HG03354 (cell line): Measurements from ENCODE around the gene NLRP5.

Experiments
- ATAC-seq: cut with Tn5 transposase; IDR thresholded peaks from one replicate; pipeline ENCODE4 v1.9.1; 2021; ENCODE audit warnings: mild to moderate bottlenecking; ENCODE audit not compliant: unreplicated experiment, poor library complexity, severe bottlenecking

Gene NLRP5

DNA sequence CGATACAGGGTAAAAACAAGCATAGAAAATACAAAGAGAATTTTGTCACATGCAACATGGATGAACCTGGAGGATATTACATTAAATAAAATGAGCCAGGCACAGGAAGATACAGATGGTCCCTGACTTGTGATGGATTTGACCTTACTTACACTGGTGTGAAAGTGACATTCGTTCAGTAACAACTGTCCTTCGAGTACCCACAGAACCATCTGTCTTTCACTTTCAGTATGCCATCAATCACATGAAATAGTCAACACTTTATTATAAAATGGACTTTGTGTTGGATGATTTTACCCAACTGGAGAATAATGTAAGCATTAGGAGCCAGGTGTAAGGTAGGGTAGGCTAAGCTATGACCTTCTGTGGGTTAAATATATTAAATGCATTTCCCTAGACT, 83.1 kb downstream of the NLRP5 start:
- no peak for ATAC-seq

DNA sequence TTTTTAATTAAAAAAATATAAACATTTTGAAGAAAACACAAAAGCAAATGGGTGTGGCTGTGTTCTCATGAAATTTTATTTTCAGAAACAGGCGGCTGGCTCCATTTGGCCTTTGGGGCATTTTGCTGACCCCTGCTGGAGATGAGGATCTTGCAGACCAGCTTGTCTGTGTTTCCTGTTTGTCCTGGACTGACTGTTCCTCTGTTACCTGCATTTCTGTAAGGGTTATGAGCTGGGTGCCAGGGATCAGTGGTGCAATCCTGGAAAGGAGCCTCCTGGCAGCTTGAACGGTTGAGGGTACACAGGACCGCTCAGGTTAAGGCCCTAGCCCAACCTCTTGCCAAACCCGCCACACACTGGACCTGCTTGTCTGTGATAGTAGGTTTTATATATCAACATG, 84.6 kb downstream of the NLRP5 start:
- ATAC-seq = no peak

DNA sequence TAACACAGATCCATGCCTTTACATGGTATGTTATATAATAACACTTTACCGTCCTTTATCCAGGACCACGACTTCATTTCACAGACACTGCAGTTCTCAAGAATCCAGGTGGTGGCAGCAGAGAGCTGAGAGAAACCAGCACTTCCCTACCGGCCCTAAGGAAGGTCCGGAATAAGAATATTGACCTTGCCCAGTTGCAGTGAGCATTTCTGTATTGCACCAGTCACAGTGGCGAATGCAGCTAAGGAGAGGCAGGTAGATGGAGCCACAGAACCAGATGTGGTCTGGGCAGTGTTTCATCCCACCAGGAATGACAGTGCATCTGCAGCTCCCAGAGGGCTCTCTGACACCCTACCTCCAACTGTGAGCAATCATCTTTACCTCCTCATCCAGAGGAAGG, 89.9 kb downstream of the NLRP5 start:
- no peak for ATAC-seq

DNA sequence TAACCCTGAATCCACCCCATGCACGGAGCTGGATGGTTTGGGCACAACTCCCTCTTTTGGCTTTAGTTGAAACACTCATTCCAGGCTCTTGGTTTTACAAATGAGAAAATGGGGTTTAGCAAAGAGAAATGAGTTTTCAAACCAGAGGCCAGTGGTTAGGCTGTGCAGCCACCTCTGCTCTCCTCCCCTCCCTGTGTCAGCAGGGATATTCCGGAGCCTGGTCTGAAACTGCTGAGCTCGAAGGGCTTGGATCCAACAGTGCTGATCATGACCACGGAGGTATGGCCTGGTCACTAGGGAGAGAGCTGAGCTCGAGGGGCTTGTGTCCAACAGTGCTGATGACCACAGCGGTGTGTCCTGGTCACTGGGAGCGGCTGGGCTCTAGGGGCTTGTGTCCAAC, 93.0 kb downstream of the NLRP5 start:
- ATAC-seq = no peak

DNA sequence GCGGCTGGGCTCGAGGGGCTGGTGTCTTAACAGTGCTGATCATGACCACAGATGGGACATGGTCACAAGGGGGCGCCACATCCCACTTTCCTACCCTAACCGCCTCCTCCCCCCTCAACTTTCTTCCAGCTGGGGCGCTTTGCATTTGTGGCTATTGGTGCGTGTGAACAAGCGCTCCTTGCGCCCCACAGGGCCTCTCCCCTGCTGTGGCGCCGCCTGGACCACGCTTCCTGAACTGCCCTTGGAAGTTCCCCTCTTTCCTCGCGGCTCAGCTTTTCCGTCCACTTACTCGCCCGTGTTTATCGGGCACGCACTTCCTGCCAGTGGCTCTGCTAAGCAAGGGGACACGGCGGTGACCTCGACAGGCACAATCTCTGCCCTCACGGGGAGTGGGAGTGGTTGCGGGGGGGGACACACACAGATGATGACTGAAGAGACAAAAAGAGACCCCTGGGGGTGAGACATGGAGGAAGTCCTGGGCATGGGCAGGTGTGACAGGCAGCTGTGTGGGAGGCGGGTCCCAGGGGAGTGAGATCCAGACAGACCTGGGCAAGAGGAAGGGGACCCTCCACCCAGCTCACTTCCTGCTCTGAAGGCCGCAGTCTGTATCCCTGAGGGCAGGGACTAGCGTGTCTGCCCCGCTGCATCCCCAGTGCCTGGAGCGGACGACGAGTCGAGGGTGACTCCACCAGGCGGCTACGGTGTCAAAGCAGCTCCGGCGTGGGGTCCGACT, 94.3 kb downstream of the NLRP5 start:
- ATAC-seq = peak; percentile 83

DNA sequence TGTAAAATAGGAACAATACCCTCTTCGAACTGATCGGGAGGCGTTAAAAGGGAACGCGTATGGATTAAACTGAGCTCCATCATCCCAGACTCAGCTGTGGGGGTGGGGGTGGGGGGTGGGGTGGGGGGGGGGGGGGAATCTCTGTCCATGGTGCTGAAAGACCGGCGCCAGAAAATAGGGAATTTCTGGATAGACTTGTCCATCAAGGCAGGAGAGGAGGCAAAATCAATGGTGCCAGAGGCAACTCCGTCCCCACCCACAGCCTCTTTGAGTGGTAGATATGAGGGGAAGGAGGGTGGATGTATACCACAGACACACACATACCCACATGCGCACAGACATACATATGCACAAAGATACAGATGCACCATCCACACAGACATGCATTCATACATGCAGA, 97.1 kb downstream of the NLRP5 start:
- no peak for ATAC-seq

DNA sequence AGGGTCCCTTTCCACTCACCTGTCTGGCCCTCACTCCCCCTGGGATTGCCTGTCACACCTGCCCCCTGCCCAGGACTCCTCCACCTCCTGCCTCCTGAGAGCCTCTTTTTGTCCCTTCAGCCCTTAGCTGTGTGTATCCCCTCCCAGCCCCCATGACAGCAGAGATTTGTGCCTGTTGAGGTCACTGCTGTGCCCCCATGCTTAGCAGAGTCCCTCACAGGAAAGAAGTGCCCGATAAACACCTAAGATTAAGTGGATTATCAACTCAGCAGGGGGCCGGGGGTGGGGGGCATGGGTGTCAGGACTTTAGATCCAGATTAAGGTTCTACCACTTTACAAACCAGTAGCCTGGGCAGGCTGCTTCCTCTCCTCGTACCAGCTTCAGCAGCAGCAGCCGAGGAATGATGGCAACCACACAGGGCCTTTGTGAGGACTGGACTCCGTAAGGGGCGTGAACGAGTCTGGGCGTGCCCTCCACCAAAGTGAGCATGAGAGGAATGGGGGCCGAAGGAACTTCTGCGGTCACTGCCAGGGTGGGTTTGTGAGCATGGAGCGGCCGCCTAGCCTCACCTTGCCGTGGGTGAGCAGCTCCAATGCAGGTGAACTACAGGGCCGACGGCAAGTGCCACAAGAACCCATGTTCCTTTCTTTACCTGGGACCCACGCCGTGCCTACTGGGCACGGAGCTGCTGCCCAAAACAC, 98.4 kb downstream of the NLRP5 start:
- ATAC-seq = no peak

DNA sequence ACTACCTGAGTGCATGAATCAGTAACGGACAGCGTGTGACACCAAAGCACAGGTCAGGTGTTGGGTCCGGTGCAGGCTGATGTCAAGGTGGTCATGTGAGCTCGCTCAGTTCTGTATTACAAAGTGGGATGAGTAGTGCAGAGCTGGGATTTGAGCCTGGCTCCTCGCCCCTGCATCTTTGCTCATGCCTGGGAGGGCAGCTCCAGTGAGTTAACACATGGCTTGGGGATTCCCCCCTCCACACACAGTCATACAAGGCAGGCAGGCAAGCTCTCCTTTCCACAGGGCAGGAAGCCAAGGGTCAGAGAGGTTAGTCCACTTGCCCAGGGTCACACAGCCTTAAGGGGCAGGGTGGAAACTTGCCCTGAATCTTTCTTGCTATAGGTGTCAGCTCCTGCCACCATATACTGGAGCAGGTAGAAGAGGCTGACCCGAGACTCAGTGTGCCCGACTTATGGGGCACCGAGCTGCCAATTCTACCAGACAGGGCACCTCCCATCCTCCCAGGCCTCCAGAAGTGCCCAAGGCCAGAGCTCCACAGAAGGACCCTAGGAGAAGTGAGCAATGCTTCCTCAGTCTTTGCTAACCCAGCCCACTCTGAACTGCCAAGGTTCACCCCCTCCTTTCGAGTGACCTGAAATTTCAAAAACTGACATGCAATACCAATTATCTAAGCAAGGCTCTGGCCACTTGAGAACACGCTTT, 99.1 kb downstream of the NLRP5 start:
- ATAC-seq = no peak

DNA sequence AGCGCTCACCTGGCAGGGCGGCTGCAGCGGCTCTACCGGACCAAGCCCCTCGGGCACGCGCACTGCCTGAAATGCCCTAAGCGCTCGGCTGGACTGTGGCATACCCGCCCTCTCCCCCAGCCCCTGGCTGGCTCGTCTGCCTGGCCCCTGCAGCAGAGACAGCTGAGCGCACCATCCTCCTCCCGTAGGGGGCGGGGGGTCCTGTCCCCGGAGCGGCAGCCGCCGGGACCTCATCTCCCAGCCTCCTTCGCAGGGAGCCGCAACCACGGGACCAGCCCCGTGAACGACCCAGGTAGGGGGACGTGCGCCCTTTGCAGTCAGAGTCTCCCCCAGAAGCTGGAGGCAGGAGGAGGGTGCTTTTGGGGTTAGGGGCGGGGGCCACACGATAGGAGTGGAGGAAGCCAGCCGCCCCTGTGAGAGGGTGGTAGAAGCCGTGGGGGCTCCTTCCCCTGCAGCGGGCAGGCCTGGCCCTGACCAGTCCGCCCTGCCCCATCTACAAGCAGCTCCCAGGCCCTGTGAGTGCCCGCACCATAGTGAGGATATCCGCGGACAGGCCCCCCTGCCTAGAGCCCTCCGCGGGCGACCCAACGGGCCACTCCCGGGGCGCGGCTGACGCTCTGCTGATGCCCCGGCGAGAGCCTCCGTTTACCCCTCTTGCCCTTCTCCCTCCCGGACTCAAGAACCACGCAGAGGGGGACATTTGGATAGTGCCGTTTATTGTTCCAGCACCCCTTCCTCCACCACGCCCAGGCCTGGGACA, 100.3 kb downstream of the NLRP5 start:
- ATAC-seq = no peak

DNA sequence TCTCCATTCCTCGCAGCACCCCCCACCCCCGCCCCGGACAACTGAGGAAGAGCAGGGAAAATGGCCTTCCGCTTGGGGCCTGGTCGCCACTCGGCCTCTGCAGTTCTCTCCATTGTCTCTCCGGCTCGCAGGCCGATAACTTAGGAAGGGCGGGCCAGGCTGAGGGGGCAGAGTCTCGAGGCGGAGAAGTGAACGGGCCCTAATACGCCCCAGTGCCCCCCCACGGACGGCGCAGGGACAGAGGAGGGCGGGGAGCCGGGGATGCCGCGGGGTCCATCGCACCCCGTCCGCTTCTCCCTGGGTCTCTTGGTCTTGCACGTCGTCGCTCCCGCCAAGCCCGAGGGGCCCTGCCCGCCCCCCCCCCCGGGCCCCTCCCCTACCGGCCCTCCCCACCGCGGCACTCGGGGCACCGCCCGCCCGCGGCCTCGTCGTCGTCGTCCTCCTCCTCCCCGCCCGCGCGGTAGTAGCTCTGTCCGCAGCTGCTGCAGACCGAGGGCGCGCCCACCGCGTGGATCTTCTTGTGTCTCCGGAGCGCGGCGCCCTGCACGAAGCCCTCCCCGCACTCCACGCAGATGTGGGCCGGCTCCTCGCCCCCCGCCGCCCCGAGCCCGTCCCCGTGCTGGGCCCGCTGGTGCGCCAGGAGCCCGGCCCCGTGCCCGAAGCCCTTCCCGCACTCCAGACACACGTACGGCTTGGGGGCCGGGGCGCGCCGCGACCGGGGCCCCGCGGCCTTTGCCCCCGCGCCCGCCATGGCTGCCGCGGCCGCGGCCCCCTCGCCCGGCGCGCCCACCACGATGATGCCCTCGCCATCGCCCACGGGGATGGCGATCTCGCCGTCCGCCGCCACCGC, 101.3 kb downstream of the NLRP5 start:
- no peak for ATAC-seq

DNA sequence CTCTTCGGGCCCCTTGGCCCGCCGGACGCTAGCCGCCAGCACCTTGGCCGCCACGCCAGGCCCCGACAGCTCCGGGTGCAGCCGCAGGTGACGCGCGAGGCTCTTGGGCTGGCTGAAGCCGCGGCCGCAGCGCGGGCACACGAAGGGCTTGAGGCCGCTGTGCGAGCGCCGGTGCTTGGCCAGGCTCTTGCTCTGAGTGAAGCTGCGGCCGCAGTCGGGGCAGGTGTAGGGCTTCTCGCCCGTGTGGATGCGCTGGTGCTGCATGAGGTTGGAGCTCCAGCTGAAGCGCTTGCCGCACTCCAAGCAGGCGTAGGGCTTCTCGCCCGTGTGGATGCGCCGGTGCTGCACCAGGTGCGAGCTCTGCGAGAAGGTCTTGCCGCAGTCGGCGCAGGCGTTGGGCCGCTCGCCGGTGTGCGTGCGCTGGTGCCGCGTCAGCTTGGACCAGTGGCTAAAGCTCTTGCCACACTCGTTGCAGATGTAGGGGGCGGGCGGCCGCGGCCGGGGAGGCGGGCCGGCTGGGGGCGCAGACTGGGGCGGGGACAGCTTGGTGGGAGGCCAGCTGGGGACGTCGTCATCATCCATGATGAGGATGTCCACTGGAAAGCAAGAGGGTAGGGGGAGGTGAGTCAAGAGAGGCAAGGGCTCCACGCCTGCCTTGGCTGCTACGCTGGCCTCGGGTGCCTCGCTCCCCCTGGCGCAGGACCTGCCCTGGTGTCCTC, 102.1 kb downstream of the NLRP5 start:
- no peak for ATAC-seq

DNA sequence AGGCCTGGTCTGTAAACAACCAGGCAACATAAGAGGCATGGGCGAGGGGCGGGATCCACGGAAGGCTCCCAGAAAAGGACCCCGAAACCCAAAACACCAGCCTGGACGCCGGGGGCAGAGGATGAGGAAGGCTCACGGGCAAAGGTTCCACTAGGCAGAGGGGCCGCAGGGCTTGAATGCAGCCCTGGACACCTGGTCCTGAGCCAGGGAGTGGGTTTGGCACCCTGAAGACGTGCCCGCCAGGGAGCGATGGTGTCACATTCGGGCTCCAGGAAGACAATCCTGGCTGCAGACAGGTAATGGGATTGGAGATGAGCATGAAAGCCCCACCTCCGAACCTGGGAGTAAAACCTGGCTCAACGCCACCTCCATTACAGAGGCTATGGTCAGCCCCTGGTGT, 102.8 kb downstream of the NLRP5 start:
- ATAC-seq = no peak

DNA sequence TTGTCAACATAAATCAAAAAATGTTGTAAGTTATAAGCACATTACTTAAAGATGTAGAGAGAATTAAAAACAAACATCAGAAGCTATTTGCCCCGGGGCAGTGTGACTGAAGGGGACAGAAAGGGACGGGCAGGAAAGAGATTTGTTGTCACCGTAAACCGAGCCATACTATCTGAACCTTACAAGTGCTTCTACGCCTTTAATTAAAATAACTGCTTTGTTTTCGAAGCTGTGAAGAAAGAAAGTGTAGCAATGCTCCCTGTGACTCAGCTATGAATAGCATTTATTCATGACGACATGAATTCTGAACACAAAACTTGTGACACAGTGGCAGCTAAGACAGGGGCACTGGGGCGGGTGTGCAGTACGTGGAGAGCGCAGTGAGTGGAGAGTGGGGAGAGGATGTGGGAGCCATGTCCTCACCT, 104.5 kb downstream of the NLRP5 start:
- no peak for ATAC-seq

DNA sequence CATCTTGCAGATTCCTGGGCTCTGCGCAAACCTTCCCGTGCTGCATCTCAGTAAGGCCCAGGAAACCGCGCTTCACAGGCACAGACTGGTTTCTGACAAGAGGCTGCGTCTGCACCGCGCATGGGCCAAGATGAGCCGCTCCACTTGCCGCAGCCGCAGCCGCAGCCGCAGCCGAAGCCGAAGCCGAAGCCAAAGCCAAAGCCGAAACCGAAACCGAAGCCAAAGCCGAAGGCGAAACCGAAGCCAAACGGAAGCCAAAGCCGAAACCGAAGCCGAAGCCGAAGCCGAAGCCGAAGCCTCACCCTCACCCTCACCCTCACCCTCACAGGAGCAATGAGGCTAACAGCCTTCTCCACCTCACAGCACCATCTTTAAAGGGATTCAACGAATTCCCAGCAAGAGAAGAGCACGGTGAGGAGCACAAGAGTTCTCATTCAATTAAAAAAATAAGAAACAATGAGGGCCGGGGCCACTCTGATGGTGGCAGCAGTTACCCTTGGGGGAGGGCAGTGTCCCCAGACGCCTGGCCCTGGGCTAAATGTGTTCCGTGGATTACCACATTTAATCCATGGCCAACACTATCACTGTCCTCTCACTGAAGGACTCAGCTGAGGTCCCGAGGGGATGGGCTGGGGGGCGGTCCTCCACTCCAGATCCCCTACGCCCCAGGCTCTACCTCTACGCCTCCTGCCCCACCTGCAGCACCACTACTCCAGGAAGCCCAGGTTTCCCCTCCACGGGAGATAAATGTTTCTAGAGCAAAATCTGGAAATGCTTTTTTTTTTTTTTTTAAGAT, 105.4 kb downstream of the NLRP5 start:
- no peak for ATAC-seq

DNA sequence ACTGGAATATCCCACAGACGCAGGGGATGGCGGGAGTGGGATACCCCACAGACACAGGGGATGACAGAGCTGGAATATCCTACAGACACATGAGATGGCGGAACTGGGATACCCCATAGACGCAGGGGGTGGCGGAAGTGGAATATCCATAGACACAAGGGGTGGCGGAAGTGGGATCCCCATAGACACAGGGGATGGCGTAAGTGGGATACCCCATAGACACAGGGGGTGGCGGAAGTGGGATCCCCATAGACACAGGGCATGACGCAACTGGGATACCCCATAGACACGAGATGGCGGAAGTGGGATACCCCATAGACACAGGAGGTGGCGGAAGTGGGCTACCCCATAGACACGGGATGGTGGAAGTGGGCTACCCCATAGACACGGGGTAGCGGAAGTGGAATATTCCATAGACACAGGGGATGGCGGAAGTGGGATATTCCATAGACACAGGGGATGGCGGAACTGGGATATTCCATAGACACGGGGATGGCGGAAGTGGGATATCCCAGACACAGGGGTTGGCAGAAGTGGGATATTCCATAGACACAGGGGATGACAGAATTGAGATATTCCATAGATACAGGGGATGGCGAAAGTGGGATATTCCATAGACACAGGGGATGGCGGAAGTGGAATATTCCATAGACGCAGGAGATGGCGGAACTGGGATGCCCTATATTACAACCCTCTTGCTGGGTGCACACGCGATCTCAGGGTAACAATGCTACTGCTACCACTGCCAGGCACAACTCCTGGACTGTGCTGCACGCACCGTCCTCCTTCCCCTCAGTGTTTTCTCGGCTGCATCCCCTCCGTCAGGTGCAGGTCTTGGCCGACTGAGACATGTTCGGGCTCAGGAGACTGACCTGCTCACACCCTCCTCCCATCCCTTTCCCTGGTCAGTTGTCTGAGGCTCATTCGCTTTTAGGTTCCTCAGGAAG, 106.4 kb downstream of the NLRP5 start:
- ATAC-seq = no peak

DNA sequence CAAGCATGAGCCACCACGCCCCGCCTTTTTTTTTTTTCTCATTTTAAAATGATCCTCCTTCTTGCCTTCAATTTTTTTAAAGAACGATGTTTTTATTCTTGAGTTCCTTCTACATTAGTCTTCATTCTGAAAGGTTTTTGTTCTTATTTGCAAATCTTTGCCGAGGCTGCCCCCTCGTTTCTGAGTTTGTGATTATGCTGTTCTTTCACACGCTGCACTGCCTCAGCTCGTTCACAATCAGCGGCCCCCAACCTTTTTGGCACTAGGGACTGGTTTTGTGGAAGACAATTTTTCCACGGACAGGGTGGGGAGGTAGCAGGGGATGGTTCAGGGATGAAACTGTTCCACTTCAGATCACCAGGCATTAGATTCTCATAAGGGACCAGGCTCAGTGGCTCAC, 107.9 kb downstream of the NLRP5 start:
- ATAC-seq = no peak

DNA sequence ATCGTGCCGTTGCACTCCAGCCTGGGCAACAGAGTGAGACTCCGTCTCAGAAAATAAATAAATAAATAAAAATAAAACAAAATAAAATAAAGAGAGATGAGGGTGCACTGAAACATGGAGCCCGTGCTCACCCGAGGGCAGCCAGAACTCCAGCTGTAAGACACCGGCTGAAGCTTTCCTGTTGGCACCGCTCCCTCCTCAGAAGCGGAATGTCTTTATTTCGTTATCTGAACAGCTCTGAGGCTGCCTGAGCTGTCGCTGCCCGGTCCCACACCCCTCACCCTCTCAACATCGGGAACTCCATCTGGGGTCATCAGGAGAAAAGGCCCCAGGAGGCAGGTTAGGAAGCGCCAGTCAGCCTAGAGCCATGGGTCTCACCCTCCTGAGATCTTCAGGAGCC, 110.1 kb downstream of the NLRP5 start:
- ATAC-seq = no peak
